RWPE1 (cell line): ENCODE data around the gene P2RX1.

Source experiments
- CTCF ChIA-PET: fragments of 350-600 bp; sonication (Branson Sonifier 250); formaldehyde crosslinking; extraction: SDS; loops from one replicate; lab custom pipeline; 2021; lab: Yijun Ruan, JAX
- POLR2A ChIA-PET: fragments of 400-600 bp; formaldehyde crosslinking; extraction: SDS; loops from one replicate; lab custom pipeline; 2020; ENCODE audit warnings: antibody characterized with exemption; ENCODE audit not compliant: low non-redundant PET; lab: Yijun Ruan, JAX
- DNase-seq: peaks from one replicate; pipeline ENCODE4 v3.0.0; 2012; ENCODE audit warnings: low spot score
- H3K27ac ChIP-seq: fragments of 450-650 bp; 2 replicates; pipeline ENCODE4 v1.5.1; 2017
- TF ChIP-seq, protein P1 (sequence below): fragments of 450-650 bp; conservative IDR thresholded peaks from 2 replicates; pipeline ENCODE4 v1.5.1; 2017; ENCODE audit warnings: low read depth, mild to moderate bottlenecking

The P2RX1 gene

DNA sequence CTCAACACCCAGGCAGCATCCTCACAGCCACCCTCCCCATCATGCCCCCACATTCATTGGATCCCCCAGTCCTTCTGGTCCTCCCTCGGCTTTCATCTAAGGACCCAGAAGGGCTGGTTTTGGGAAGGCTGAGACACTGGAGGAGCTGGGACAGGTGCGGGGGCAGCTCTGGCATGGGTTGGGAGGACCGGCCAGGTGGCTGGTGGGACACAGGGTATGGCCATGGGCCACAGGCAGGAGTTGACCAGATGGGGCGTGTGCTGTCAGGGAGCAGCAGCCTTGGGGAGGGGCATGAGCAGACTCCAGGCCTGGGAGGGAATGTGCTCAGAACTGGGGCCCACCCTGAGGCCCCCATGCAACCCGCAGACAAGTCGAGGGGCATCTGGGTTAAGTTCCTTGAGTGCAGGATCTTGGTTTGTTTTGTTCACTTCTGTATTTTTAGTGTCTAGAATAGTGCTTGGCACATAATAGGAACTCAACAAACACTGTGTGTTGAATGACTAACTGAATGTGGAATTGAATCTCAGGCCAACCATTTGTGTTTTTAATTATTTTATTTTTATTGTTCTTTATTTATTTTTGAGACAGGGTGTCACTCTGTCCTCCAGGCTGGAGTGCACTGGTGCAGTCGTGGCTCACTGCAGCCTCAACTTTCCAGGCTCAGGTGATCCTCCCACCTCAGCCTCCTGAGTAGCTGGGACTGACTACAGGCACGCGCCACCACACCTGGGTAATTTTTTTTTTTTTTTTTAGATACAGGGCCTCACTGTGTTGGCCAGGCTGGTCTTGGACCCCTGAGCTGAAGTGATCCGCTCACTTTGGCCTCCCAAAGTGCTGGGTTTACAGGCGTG lies 5.6 kb downstream of the P2RX1 start:
- POLR2A ChIA-PET: no interaction called here
- no peak overlapping the region for H3K27ac ChIP-seq
- TF ChIP-seq, protein P1, sequence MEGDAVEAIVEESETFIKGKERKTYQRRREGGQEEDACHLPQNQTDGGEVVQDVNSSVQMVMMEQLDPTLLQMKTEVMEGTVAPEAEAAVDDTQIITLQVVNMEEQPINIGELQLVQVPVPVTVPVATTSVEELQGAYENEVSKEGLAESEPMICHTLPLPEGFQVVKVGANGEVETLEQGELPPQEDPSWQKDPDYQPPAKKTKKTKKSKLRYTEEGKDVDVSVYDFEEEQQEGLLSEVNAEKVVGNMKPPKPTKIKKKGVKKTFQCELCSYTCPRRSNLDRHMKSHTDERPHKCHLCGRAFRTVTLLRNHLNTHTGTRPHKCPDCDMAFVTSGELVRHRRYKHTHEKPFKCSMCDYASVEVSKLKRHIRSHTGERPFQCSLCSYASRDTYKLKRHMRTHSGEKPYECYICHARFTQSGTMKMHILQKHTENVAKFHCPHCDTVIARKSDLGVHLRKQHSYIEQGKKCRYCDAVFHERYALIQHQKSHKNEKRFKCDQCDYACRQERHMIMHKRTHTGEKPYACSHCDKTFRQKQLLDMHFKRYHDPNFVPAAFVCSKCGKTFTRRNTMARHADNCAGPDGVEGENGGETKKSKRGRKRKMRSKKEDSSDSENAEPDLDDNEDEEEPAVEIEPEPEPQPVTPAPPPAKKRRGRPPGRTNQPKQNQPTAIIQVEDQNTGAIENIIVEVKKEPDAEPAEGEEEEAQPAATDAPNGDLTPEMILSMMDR: no peak
- CTCF ChIA-PET: no interaction called here
- no peak for DNase-seq

DNA sequence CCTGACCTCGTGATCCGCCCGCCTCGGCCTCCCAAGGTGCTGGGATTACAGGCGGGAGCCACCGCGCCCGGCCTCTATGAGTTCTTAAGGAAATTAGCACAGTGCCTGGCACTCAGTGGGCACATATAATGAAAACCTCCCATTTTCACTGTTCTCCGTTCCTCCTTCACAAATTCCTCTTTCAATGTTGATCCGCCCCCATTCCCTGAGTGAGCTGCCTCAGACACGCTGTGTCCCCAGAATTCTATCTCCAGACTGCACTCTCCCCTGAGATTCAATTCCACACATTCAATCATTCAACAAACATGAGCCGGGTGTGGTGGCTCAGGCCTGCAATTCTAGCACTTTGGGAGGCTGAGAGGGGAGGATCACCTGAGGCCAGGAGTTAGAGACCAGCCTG lies 7.0 kb downstream of the P2RX1 start:
- ChIA-PET POLR2A (no interaction called here), CTCF (interaction anchor here (0.7 kb wide), 1 partner anchor 82 kb away, joined by 3 read pairs; no protein-coding TSS in a partner anchor)
- DNase-seq: no peak
- no peak overlapping the region for H3K27ac ChIP-seq
- TF ChIP-seq, protein P1: no peak

DNA sequence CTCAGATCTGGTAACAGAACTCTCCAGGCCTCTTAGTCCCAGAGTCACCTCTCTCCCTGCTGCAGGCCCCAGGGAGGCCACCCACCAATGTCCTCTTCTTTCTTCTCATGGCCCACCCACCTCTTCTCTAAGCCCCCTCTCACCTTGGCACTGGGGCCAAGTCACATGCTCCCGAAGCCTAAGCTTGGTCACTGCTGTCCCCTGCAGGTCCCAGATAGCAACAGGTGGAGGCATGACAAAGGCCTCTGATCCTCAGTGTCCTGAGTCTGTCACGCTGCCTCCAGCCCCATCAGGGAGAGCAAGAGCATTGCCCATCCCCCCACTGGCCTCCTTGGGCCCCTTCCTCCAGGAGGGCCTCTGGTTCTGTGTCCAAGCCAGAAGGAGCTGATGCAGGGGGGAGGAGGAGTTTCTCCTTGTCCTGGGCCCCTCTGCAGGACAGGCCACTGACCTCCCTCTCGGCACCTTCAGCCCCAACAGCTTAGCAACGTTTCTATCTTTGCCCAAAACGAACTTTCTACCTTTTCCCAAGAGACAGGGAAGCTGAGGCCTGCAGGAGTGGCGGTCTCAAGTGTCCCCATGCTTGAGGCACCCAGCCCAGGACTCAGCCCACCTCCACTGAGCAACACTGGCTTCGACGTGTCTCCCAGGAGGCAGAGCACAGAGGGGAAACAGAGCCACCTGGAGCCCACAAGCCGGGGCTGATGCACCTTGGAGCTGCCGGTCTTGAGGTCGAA lies 8.6 kb downstream of the P2RX1 start:
- POLR2A ChIA-PET: no interaction called here
- TF ChIP-seq, protein P1: no peak
- CTCF ChIA-PET: interaction anchor here (0.5 to 1.7 kb wide), 10 partner anchors 12 to 1456 kb away, joined by 3 to 6 read pairs (median 4); partner anchors contain the start of gene HASPIN
- no peak overlapping the region for H3K27ac ChIP-seq
- no peak for DNase-seq

DNA sequence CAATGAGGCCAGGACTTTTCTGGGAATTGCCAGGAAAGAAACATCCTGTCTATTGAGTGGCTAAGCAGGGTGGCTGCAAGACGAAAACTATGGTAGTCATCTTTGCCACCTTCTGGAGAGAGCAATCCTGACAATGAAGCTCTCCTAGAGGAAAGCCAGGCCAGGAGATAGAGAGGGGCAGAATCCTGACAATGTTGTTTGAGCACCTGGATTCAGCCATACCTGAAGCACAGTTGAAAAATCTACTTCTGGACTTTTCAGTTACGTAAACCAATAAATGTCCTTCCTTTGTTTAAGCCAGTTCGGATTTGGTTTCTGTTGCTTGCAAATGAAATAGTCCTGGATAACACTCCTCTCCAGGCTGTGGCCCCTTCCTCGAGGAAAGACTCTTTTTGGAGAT lies 9.4 kb downstream of the P2RX1 start:
- POLR2A ChIA-PET: no interaction called here
- no peak for DNase-seq
- CTCF ChIA-PET: interaction anchor here (0.5 to 1.7 kb wide), 6 partner anchors 12 to 1457 kb away, joined by 3 to 6 read pairs (median 4); partner anchors contain the start of gene HASPIN
- H3K27ac ChIP-seq: no peak overlapping the region
- TF ChIP-seq, protein P1: no peak

DNA sequence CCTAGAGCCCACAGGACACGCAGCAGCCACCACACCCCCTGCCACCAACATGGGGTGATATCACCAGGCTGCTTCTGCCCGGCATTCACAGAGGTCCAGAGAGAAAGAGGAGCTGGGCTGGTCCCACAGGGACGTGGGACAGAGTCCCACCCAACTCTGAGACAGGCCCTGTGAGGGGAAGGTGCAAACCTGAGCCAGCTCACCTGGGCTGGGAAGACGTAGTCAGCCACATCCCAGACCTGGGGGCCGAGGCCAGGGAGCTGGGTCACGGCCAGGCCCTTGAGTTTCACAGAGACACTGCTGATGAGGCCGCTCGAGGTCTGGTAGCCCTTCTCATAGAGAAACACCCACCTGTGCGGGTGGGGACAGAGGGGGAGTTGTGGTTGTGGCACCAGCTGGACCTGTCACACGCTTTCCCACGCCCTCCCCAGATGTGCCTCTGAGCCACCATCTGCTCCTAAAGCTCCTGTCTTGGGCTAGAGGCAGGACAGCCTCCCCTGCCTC lies 11.2 kb downstream of the P2RX1 start:
- POLR2A ChIA-PET: no interaction called here
- TF ChIP-seq, protein P1: no peak
- no peak for DNase-seq
- CTCF ChIA-PET: interaction anchor here (1.2 to 3.7 kb wide), 2 partner anchors 9 to 61 kb away, joined by 9 to 23 read pairs; no protein-coding TSS in a partner anchor
- no peak overlapping the region for H3K27ac ChIP-seq

DNA sequence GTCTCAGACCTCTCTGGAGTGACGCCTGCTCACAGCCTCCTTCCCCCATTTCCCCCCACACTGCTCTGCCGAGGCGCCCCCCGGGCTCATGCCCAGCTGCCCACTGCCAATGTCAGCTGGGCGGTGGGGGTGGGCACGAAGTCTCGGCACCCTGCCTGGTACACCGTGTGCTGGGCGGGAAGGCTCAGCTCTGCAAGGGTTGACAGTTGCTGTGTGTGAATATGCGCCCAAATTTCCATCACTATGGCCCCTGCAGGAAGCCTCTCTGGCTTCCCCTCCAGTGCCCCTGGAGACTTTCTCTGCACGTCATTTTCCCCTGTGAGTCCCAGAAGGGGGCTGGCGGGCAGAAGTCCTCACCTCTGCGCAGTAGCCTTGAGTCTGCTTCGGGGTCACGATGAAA lies 11.8 kb downstream of the P2RX1 start:
- no peak overlapping the region for H3K27ac ChIP-seq
- ChIA-PET POLR2A (no interaction called here), CTCF (interaction anchor here (0.6 to 3.7 kb wide), 2 partner anchors 9 to 30 kb away, joined by 3 to 23 read pairs; no protein-coding TSS in a partner anchor)
- TF ChIP-seq, protein P1: no peak
- no peak for DNase-seq
